ENCODE results near the gene PLEKHG5. TPM values are rescaled to one million over a fixed set of nuclear protein-coding genes. Genes with fewer than 3 reads are reported as not detected.

Gene PLEKHG5
- total RNA-seq, 1 donor from 2014 or later = 12.2 TPM

- Histone ChIP-seq H3K4me1 (peaks cover 24% of the 10 kb centered on the region), H3K9me3 (no peaks in the 10 kb centered on the region), H3K27ac (peak overlapping the region; percentile 36), H3K4me3 (no peak overlapping the region), H3K27me3 (no peaks in the 10 kb centered on the region), H3K36me3 (no peaks in the 10 kb centered on the region)
- DNase-seq = no peak
- ATAC-seq = peak; percentile 56
- TF ChIP-seq CTCF (IDR thresholded peaks at IDR 0.05) = no peak
- intact Hi-C loops (cut with DNase I) = no loop called here
Measured at GRCh38 chr1:6502000-6502891, 10.8 kb upstream of the PLEKHG5 start.

GRCh38 chr1:6501279-6501813 lies 9.9 kb upstream of the PLEKHG5 start:
- Histone ChIP-seq H3K9me3 (no peaks in the 10 kb centered on the region), H3K27ac (no peak overlapping the region), H3K4me1 (peaks cover 31% of the 10 kb centered on the region), H3K27me3 (no peaks in the 10 kb centered on the region), H3K4me3 (no peak overlapping the region), H3K36me3 (no peaks in the 10 kb centered on the region)
- ATAC-seq (no peak), DNase-seq (no peak)
- TF ChIP-seq CTCF (IDR thresholded peaks at IDR 0.05) = no peak
- intact Hi-C loops (cut with DNase I) = no loop called here

GRCh38 chr1:6500544-6501278 lies 9.2 kb upstream of the PLEKHG5 start:
- ATAC-seq (no peak), DNase-seq (no peak)
- peaks cover 33% of the 10 kb centered on the region for H3K4me1 ChIP-seq
- intact Hi-C loops (cut with DNase I) = no loop called here
- H3K27ac ChIP-seq = no peak overlapping the region
- no peaks in the 10 kb centered on the region for H3K36me3 ChIP-seq
- TF ChIP-seq CTCF (IDR thresholded peaks at IDR 0.05) = no peak
- H3K4me3 ChIP-seq = no peak overlapping the region
- H3K27me3 ChIP-seq = no peaks in the 10 kb centered on the region
- no peaks in the 10 kb centered on the region for H3K9me3 ChIP-seq

GRCh38 chr1:6499296-6499695 lies 7.8 kb upstream of the PLEKHG5 start:
- no peaks in the 10 kb centered on the region for H3K9me3 ChIP-seq
- H3K4me3 ChIP-seq = no peak overlapping the region
- H3K27me3 ChIP-seq = no peaks in the 10 kb centered on the region
- H3K4me1 ChIP-seq = peaks cover 33% of the 10 kb centered on the region
- no peak for ATAC-seq
- no peak for TF ChIP-seq CTCF (IDR thresholded peaks at IDR 0.05)
- no peaks in the 10 kb centered on the region for H3K36me3 ChIP-seq
- DNase-seq = no peak
- H3K27ac ChIP-seq = no peak overlapping the region
- intact Hi-C loops (cut with DNase I) = no loop called here

GRCh38 chr1:6498576-6499111 lies 7.2 kb upstream of the PLEKHG5 start:
- no peak for TF ChIP-seq CTCF (IDR thresholded peaks at IDR 0.05)
- ATAC-seq = no peak
- Histone ChIP-seq H3K36me3 (no peaks in the 10 kb centered on the region), H3K4me1 (peaks cover 33% of the 10 kb centered on the region), H3K9me3 (no peaks in the 10 kb centered on the region), H3K27ac (no peak overlapping the region), H3K4me3 (no peak overlapping the region), H3K27me3 (no peaks in the 10 kb centered on the region)
- intact Hi-C loops (cut with DNase I) = no loop called here
- DNase-seq = no peak
